SKM-1 treated with dmso at 0.1 percent for 144 hours (cell line): ENCODE data around the gene NELL2.

Source experiments
- DNase-seq: peaks from one replicate; lab custom pipeline; 2025; ENCODE audit not compliant: unreplicated experiment; lab: John Stamatoyannopoulos, UW

NELL2 gene

DNA sequence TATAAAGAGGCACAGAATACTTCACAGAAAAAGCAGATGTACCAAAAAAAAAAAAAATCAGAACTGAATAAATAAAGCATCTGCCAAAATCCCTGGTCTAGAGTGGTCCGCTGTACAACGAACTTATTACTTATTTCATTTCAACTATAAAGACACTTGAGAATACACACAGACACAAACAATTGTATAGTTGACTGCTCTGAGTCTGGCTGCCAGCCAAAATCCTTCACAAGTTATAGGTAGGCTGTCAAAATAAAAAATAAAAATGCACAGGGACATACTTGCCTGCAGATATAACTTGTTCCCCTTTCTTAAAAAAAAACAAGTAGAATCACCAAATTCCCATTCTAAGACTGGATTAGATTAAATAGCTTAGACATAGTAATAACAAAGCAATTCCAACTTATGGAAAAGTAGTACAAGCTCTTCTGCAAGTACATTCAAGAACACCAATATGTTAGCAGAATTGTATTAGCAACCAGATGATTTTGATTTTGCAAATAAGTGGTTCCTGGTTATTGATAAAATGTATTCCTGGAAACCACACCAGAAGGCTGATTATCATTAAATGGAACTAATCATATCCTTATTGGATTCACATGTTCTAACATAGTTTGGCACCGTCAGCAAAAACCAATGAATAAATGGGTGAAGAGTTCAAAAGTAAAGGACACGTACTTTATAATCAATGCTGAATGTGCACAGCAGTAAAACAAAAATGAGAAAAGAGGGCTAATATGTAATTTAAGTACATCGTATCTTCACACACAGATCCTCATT, 248.5 kb downstream of the NELL2 start:
- DNase-seq = no peak

DNA sequence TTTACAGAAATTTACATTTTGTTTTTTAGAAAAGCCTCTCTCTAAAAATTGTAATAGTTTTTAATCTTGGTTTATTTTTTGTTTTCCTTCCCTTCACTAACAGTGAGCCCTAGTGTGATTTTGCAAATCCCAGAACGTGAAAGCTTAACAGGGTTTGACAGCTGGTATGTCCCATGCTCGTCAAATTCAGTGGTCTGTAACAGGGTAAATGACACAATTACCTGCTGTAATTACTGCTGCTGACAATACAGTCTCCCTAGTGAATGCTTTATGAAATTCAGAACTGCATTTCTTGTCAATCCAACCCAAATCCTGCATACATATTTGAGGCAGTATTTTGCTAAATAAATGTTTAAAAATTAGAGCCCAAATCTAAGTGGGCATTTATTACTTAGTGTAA, 249.2 kb downstream of the NELL2 start:
- DNase-seq = no peak

DNA sequence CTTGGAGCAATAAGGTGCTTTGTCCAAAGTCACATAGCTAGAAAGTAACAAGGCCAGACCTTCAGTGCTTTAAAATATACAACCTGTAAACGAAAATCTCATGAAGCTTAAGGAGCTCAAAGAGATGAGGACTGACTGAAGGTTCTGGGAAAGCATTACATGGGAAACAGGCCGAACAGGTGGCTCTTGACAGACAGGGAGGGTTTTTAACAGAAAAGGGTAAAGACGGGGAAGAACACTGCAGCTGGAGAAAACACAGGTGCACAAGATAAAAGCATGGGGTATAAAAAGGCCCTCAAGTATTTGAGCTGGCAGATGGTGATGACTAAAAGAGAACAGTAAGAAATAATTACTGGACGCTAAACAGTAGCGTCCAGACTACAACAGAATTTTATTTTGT, 257.2 kb downstream of the NELL2 start:
- no peak for DNase-seq

DNA sequence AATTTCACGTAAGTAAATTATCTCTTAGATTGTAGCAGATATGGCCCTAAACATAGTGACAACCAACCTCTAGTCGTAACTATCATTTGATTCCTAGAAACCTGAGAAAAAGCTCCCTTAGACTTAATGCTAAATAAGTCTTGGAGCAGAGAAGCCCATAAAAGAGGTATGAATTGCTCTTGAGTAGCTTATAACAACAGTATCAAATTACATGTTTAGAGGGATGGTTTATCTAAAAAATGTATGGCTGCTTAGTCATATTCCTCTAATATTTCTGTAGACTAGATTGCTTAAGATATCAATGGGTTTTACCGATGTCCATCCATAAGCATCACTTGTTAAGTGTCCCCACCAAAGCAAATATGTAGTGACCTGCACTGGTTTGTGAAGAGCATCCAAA, 259.7 kb downstream of the NELL2 start:
- DNase-seq = no peak

DNA sequence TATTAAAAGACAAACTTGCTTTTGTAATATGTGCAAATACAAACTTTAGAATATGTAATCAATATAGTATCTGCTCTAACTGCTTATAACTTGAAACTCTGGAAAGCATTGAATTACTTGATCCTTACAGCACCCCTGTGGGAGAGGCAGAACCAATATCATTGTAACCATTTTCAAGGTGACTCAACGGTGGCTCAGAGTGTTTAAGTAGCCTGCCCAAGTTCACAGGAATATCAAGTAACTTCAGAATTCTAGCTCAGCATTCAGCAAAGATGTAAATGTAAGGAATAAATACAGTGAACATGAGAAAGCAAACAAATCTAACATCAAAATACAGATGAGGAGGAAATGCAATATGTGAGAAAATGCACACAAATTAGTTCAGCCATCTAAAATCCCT, 264.6 kb downstream of the NELL2 start:
- no peak for DNase-seq

DNA sequence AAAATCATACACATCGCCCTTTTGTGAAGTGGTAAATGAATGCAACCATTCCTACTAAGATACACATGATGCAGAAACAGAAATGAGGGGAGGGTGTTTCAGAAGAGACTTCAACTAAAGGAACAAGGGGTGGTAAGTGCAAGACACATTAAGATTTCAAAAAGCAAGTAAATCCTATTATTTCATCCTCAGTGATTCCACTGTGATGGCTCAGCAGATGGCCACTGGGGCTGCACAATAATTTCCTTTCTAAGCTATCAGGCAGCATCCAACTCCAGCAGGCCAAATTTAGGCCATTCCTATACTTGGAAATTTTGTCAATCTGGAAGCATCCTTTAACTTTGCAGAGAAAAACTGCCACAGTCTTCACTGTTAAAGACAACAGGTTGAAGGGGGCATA, 272.4 kb downstream of the NELL2 start:
- no peak for DNase-seq

DNA sequence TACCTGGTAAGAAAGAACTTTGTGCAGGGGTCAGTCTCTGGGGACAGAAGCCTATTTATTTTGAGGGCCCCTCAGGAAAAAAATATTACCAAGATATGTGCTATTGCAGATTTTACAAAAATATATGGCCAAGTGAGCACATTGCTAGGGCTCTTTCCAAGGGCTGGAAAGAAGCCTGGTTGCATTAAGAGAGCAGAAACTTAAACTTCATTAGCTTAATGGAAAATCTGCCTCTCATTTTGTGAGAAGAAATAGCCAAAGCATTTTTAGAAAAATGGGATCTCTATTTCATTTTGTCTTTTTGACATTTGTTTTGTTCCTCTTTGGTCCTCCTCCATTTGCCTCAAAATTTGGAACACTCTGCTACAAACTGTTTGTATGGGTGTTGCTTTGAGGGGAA, 283.5 kb downstream of the NELL2 start:
- no peak for DNase-seq

DNA sequence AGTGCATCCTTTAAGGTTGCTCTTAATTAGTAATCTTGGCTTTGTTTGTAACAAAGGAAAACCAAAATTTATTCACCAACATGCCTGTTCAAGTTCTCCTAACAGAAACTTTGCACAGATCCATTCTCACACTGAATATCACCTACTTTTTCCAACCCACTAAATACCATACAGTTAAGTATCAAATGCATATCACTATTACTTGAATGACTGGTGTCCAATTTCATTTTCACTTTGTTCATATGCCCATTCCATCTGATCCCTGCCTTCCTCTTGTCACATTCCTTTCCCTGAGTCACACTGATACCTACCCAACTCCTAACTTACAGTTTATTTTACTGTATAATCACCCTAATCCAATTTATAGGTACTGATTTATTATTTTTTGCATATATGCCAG, 286.4 kb downstream of the NELL2 start:
- DNase-seq = no peak

DNA sequence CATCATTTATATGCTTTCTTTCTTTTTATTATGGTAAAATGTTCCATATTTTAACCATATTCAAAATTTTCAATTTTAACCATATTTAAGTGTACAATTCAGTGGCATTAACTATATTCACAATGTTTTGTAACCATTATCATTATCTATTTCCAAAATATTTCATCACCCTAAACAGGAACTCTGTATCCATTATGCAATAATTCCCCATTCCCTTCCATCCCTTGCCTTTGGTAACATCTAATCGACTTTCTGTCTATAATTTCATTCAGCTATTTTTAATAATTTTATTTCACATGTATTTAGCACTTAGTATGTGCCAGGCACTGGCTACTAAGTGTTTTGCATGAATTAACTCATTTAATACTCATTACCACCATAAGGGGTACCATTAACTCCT, 287.5 kb downstream of the NELL2 start:
- no peak for DNase-seq

DNA sequence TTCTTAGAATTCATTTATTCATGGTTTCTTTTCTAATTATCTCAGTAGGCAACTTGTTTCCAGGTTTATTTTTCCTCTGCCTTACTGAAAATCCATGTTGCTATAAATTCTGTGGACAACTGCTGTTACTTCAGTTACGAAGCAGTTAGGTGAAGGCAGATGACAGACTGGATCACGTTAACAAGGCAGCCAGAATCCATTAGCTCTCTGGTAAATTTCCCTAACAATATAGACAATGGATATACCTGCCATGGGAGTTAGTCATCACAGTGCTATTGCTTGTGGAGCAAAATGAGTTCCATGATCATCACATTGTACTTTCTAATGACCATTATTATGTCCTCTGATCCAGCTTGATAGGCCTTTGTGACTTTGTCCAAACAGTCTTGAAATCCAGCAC, 291.5 kb downstream of the NELL2 start:
- no peak for DNase-seq

DNA sequence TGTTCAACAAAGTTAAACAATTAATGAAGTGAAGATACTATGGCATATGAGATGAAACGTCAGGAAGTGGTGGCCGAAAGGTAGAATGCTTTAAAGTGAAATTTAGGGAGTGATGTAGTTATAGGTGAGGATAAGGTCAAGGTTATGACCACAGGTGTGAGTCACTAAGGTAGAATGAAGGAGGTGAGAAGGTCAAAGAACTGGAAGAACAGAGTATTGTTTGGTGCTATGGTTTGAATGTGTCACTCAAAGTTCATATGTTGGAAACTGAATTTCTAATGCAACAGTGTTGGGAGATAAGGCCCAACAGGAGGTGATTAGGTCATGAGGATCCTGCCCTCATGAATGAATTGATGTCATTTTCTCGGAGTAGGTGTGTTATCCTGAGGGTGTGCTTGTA, 293.6 kb downstream of the NELL2 start:
- DNase-seq = no peak

DNA sequence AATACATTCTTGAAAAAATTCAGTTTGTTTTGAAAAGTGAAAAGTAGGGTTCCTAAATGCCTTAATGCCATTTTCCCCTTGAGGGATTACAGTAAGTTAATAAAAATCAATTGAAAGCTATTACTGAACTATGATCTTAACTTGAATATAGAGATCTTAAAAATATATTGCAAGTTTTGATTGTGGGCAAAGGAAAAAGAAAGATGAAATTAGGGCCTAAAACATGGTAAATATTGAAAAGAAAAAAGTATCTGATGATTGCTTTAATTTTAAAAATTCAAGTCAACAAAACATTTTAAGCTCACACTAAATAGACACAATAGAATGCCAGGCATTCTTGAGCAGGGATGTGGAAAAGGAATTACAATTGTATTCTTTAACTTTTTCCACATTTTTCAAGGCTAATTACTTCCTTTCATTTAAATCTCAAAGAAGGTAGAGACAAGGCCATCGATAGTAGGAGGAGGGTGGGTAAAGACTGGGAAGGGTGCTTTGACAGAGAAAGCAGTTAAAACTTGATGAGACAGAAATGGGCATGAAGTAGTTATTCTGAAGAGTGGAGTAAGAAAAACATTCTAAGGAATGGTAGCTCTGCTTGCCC, 294.4 kb downstream of the NELL2 start:
- no peak for DNase-seq

DNA sequence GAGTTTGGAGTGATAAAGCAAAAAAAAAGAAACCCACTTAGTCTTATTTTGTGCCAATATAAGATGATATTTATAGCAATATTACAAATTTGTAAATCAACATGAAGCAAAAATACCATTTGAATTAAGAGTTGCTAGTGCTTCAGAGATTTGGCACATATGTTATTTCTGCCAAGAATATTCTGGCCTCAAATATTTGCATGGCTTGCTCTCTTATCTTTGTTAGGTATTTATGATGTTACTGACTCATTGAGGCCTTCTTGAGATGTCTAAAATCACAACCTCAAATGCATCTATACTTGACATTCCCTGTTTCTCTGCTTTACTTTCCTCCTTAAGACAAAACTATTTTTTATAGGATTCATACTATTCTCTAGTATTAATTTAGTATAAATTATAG, 301.5 kb downstream of the NELL2 start:
- DNase-seq = no peak

DNA sequence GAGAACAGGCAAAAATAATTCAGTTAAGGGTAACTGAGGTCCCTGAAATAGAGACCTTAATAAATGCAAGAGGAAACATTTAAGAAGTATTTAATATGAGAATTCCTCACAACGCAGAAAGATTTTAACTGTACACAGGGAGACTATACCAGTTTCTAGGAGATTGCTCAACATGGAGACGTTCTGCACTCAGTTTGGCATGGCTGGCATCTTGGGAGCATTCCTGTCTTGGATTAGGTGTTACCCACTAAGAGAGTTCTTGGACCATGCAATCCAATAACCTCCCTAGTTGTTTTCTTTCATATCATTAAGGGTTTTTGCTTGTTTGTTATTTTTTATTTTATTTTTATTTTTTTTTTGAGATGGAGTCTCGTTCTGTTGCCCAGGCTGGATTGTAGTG, 302.4 kb downstream of the NELL2 start:
- DNase-seq = no peak

DNA sequence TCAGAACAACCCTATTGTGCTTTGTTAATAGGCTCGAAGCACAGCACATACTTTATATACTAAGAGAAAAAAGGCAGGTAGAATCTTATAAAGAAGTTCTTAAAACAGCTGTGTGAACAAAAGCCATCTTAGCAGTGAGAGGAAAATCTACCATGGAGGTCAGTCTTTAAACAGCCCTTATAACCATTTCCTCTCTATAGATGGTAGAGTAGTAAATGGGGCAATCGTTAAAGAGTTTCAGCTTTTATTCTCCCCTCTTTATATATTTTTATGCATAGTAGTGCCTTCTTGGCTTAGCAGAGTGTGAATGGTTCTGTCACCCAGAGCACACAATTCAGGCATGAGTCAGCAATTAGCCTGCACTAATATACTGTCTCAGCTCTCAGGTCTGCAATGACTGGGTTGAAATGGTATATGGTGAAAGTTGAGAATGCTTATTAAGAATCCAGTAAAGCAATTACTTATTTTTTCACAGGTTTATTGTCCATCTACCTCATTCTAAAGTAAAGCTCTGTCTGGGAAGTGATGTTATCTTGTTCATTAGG, 305.0 kb downstream of the NELL2 start:
- DNase-seq = no peak

DNA sequence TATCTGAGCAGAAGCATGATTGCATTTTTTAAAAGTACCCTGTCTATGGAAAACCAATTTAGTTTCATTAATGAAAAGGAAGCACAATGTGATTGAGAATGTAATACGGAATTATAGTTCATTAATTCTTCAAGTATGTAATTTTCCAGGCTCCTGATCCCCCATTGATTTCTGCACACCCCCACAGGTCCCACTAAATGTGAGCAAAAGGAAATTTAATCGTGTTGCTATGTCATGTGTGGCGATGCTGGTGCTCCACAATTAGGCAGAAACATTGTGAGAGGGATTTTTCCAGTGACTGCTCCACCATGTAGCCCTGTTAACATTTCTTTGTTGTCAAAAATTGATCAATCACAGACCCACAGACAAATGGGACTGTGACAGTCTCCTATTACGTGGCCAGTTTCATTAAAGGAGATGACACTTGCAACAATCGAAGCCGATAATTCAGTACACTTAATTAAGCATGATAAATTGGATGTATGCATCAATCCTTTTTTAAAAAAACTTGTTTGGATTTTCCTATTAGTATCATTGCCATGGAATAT, 306.0 kb downstream of the NELL2 start:
- no peak for DNase-seq

DNA sequence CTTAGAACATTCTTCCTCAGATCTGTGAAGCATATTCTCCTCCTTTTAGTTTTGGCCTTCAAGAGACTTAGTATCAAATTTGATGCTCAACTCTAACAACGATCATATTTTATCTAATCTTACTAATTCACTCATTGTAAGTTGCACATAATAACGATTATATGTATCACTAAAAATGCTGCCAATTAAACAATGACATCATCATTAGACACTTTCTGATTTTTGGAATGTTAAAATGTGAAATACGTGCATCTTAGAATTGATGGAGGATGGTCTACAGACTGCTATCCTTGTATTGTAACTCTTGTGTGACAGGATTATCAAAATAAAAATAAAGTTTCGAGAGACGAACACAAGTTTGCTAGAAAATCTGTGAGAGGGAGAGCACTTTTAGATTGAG, 311.0 kb downstream of the NELL2 start:
- no peak for DNase-seq

DNA sequence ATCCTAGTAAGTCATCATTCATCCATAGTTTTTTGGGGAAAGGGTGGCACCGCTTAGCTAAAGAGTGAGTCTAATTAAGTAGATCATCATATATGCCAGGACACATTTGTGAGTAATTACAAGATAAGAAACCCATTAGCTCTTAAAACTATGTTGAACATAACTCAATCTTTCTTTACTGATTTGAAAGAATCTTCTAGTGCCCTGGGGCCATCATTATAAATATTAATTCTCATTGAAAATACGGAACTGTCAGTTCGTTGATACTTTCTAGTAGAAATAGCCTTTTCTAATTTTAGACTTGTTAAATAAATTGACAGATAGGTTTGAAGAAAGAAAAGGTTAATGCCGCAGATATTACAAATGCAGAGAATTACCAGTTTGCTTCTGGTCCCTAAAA, 312.6 kb downstream of the NELL2 start:
- DNase-seq = no peak

DNA sequence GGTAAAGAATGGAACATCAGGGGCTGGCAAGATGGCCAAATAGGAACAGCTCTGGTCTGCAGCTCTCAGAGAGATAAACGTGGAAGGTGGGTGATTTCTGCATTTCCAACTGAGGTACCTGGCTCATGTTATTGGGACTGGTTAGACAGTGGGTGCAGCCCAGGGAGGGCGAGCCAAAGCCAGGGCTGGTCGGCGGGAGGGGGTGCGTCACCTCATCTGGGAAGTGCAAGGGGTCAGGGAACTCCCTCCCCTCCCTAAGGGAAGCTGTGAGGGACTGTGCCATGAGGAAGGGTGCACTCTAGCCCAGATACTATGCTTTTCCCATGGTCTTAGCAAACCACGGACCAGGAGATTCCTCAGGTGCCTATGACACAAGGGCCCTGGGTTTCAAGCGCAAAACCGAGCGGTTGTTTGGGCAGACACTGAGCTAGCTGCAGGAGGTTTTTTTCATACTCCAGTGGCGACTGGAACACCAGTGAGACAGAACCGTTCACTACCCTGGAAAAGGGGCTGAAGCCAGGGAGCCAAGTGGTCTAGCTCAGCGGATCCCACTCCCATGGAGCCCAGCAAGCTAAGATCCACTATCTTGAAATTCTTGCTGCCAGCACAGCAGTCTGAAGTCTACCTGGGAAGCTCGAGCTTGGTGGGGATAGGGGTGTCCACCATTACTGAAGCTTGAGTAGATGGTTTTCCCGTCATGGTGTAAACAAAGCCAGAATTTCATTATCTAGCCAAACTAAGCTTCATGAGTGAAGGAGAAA, 317.6 kb downstream of the NELL2 start:
- DNase-seq = no peak

DNA sequence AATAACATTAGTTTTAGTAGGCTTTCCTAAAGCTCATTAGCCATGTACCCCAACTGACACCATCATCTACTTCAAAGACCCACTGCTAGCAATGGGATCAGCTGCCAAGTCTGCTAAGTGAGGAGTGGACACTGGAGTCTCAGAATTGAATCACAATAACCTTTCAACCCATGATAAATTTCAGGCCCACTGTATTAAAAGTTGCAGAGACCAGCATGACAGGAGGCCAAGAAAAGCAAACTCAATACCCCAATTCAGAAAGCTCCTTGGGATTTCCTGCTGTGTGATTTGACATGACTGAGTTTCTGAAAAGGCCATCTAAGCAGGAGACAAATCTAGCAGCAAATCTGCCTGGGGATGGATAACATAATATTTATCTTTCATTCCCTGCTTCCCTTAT, 320.7 kb downstream of the NELL2 start:
- DNase-seq = no peak

DNA sequence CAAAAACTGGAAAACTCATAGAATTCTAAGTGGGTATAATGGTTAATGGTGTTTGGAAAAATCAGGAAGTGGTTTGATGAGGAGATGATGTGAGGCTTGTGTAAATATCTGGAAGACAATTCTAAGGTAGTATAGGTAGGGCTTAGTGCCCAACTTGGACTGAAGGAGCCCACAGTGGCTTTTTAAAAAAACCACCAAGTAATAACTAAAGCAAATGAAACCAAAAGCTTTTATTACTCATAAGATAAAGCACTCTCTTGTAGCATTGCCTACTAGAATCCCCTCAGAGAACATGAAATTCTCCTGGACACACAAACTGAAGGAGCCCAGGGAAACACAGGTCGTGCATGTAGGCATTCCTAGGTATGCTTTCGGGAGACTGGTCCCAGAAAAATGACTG, 324.5 kb downstream of the NELL2 start:
- DNase-seq = no peak

DNA sequence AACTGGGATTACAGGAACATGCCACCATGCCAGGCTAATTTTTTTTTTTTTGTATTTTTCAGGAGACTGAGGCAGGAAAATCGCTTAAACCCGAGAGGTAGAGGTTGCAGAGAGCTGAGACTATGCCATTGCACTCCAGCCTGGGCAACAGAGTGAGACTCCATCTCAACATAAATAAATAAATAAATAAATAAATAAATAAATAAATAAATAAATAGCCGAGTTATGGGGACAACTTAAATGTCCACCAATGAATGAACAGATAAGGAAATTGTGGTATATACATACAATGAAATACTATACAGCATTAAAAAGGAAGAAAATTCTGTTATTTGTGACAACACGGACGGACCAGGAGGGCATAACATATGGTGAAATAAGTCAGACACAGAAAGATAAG, 325.7 kb downstream of the NELL2 start:
- DNase-seq = no peak
